Activated CD8-positive, alpha-beta T cell treated with anti-CD3 and anti-CD28 coated beads for 36 hours (primary cell): ENCODE results near the gene TRIML1. TPM values are rescaled to one million over a fixed set of nuclear protein-coding genes. Genes with fewer than 3 reads are reported as not detected.

Experiments
- ATAC-seq: fragments of 200-7000 bp; cut with Tn5 transposase; one replicate; pipeline ENCODE4 v1.10.0; 2021; ENCODE audit warnings: mild to moderate bottlenecking, moderate library complexity
- CTCF ChIA-PET: fragments of 350-600 bp; sonication (Branson Sonifier 250); formaldehyde crosslinking; loops from one replicate; lab custom pipeline; 2021; ENCODE audit warnings: antibody characterized with exemption; lab: Charles Lee
- POLR2A ChIA-PET: fragments of 350-600 bp; sonication (Branson Sonifier 250); formaldehyde crosslinking; loops from one replicate; lab custom pipeline; 2021; ENCODE audit warnings: antibody characterized with exemption; lab: Charles Lee
- DNase-seq: peaks from one replicate; pipeline ENCODE4 v3.0.0-alpha.2; 2020
- H3K27ac Mint-ChIP-seq: one replicate; pipeline ENCODE4 v1.8.0; 2021; ENCODE audit warnings: mild to moderate bottlenecking, mixed read lengths
- H3K27me3 Mint-ChIP-seq: one replicate; pipeline ENCODE4 v1.8.0; 2021; ENCODE audit warnings: mixed read lengths
- H3K36me3 Mint-ChIP-seq: one replicate; pipeline ENCODE4 v1.8.0; 2021; ENCODE audit warnings: low read depth, mixed read lengths
- H3K4me1 Mint-ChIP-seq: one replicate; pipeline ENCODE4 v1.8.0; 2021; ENCODE audit warnings: low read depth, mixed read lengths
- H3K4me3 Mint-ChIP-seq: one replicate; pipeline ENCODE4 v1.8.0; 2021; ENCODE audit warnings: mild to moderate bottlenecking, moderate library complexity, mixed read lengths
- H3K9me3 Mint-ChIP-seq: one replicate; pipeline ENCODE4 v1.8.0; 2021; ENCODE audit warnings: mixed read lengths
- CTCF ChIP-seq: fragments of 200-600 bp; IDR thresholded peaks from one replicate; pipeline ENCODE4 v1.8.0; 2022; ENCODE audit warnings: antibody characterized with exemption, mild to moderate bottlenecking
- intact Hi-C: fragments of 100-400 bp; cut with micrococcal nuclease; formaldehyde crosslinking; loops from one replicate; pipeline ENCODE4 v1.10.0; 2022
- total RNA-seq, 2 experiments: library from RNA; stranded (reverse); gene quantifications; one replicate each; pipeline ENCODE4 v1.2.3, GENCODE V29; 2021

TRIML1 gene
- total RNA-seq, 2 experiments from 2014 or later: not detected

- no peak for DNase-seq
- H3K36me3 Mint-ChIP-seq: no peaks in the 10 kb centered on the region
- H3K27me3 Mint-ChIP-seq: no peaks in the 10 kb centered on the region
- H3K4me3 Mint-ChIP-seq: no peak overlapping the region
- no peaks in the 10 kb centered on the region for H3K4me1 Mint-ChIP-seq
- intact Hi-C loops: no loop called here
- H3K9me3 Mint-ChIP-seq: peaks cover 12% of the 10 kb centered on the region
- no peak for TF ChIP-seq CTCF
- POLR2A ChIA-PET: no interaction called here
- ATAC-seq: no peak
- CTCF ChIA-PET: no interaction called here
- H3K27ac Mint-ChIP-seq: no peak overlapping the region
Measured at GRCh38 chr4:188110036-188110435, 29.2 kb upstream of the TRIML1 start.

GRCh38 chr4:188110741-188111471 lies 28.3 kb upstream of the TRIML1 start:
- CTCF ChIA-PET: no interaction called here
- ATAC-seq (no peak), DNase-seq (no peak)
- Mint-ChIP-seq H3K36me3 (no peaks in the 10 kb centered on the region), H3K4me3 (no peak overlapping the region), H3K27ac (no peak overlapping the region), H3K27me3 (no peaks in the 10 kb centered on the region), H3K4me1 (no peaks in the 10 kb centered on the region), H3K9me3 (peaks cover 12% of the 10 kb centered on the region)
- POLR2A ChIA-PET: no interaction called here
- intact Hi-C loops: no loop called here
- TF ChIP-seq CTCF: no peak

- H3K9me3 Mint-ChIP-seq: peaks cover 12% of the 10 kb centered on the region
- ATAC-seq (no peak), DNase-seq (no peak)
- no peak overlapping the region for H3K4me3 Mint-ChIP-seq
- no peak for TF ChIP-seq CTCF
- no peaks in the 10 kb centered on the region for H3K27me3 Mint-ChIP-seq
- CTCF ChIA-PET: no interaction called here
- POLR2A ChIA-PET: no interaction called here
- intact Hi-C loops: no loop called here
- H3K36me3 Mint-ChIP-seq: no peaks in the 10 kb centered on the region
- H3K4me1 Mint-ChIP-seq: no peaks in the 10 kb centered on the region
- H3K27ac Mint-ChIP-seq: no peak overlapping the region
Measured at GRCh38 chr4:188111955-188112354, 27.3 kb upstream of the TRIML1 start.

- Mint-ChIP-seq H3K36me3 (no peaks in the 10 kb centered on the region), H3K27ac (no peak overlapping the region), H3K9me3 (peaks cover 11% of the 10 kb centered on the region), H3K4me3 (no peak overlapping the region), H3K27me3 (no peaks in the 10 kb centered on the region), H3K4me1 (no peaks in the 10 kb centered on the region)
- ChIA-PET CTCF (no interaction called here), POLR2A (no interaction called here)
- no peak for TF ChIP-seq CTCF
- no peak for DNase-seq
- intact Hi-C loops: no loop called here
- no peak for ATAC-seq
Measured at GRCh38 chr4:188113156-188113555, 26.1 kb upstream of the TRIML1 start.

- no peaks in the 10 kb centered on the region for H3K27me3 Mint-ChIP-seq
- POLR2A ChIA-PET: no interaction called here
- ATAC-seq (no peak), DNase-seq (no peak)
- peaks cover 17% of the 10 kb centered on the region for H3K9me3 Mint-ChIP-seq
- intact Hi-C loops: no loop called here
- no peak overlapping the region for H3K4me3 Mint-ChIP-seq
- H3K4me1 Mint-ChIP-seq: no peaks in the 10 kb centered on the region
- H3K36me3 Mint-ChIP-seq: no peaks in the 10 kb centered on the region
- CTCF ChIA-PET: no interaction called here
- TF ChIP-seq CTCF: no peak
- no peak overlapping the region for H3K27ac Mint-ChIP-seq
Measured at GRCh38 chr4:188117631-188118324, 21.5 kb upstream of the TRIML1 start.
